GM19239 (cell line): ENCODE results near the gene OR10T2.
"Not testable (repeated sequence)": the region's sequence is repeated elsewhere in the genome, so short reads cannot be mapped to it uniquely, and the experiment has no call there.

Experiments used
- DNase-seq: peaks from one replicate; pipeline ENCODE4 v3.0.0; 2011; ENCODE audit warnings: low spot score; ENCODE audit not compliant: insufficient read length
- FAIRE-seq: peaks from 2 replicates; lab custom pipeline; 2011; peaks lifted over from hg19 to GRCh38; lab: Jason Lieb, UNC

OR10T2 gene

DNA sequence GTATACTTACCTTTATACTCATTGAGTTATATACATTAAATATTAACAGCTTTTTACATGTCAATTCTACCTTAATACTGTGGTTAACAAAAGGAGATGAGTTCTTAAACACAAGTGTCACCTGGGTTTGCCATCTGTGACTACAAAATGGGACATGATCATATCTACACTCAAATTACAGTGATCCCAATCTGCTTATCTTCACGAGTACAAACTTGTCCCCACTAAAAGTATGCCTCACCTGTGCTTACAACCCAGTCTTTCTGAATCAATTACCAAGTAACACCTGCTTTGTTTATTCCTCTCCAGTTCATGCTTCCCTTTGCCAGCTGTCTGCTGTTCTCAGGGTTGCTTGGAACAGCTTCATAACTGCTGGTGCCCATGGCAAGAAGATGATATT lies 36.8 kb downstream of the OR10T2 start:
- FAIRE-seq (no peak), DNase-seq (no peak)

DNA sequence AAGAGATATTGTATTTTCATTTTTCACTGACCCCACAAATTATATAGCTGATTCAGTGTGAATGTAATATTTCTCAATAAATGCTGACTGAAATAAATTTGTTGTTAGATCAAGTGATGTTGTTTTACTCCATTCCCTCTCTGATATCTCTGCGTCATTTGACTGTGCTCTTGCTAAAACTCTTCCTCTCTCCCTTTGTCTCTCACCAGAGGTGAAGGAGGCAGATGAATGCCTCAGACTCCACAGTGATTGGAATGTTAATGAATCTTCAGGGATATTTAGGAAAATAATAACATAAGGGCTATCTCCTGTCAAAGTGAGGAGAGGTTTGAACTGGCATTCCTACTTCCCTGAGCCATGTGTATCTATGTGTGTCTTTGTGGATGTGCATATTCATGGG lies 41.8 kb downstream of the OR10T2 start:
- DNase-seq (no peak), FAIRE-seq (no peak)

DNA sequence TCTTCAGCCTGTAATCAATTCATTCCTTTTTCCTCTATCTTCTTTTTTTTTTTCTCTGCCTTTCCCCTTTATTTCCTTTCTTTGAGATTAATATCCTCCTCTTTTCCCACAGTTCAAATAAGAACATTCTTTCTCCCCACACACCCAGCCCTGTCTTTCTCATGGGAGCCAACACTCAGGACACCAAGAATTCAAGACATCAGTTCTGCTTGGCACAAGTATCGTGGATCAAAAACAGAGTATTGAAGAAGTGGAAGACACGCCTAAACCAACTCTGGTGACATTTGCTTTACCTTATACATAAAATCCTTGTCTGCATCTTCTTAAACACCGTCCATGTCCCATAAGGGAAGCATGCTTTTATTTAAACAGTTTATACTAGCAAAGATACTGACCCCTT lies 42.6 kb downstream of the OR10T2 start:
- FAIRE-seq = no peak

DNA sequence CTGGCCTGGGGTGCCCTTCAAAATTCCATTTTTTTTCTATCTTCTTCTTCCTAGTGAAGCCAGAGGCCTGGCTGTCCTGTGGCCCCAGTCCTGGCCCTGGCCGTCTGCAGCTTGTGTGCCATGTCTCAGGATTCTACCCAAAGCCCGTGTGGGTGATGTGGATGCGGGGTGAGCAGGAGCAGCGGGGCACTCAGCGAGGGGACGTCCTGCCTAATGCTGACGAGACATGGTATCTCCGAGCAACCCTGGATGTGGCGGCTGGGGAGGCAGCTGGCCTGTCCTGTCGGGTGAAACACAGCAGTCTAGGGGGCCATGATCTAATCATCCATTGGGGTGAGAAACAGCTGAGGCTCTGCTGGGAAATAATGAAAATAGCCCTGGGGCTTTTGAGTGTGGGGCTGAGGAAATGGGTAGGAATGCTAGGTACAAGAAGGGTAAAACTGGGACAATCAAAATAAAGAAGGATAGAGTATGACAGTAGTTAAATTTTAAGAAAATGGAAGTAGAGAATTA lies 43.4 kb downstream of the OR10T2 start:
- no peak for FAIRE-seq

More for the DNA sequence above, 42.6 kb downstream of the OR10T2 start:
- no peak for DNase-seq

DNA sequence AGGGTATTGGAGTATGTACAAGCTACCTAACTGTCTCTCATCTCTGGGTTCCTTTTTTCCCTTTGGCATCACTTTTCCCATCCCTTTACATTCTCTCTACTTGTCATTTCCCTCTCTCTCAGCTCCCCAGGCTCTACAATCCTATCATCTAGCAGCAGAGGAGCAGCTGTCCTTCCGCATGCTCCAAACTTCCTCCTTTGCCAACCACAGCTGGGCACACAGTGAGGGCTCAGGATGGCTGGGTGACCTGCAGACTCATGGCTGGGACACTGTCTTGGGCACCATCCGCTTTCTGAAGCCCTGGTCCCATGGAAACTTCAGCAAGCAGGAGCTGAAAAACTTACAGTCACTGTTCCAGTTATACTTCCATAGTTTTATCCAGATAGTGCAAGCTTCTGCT lies 45.0 kb downstream of the OR10T2 start:
- FAIRE-seq (no peak), DNase-seq (no peak)

More for the DNA sequence above, 43.4 kb downstream of the OR10T2 start:
- no peak for DNase-seq

DNA sequence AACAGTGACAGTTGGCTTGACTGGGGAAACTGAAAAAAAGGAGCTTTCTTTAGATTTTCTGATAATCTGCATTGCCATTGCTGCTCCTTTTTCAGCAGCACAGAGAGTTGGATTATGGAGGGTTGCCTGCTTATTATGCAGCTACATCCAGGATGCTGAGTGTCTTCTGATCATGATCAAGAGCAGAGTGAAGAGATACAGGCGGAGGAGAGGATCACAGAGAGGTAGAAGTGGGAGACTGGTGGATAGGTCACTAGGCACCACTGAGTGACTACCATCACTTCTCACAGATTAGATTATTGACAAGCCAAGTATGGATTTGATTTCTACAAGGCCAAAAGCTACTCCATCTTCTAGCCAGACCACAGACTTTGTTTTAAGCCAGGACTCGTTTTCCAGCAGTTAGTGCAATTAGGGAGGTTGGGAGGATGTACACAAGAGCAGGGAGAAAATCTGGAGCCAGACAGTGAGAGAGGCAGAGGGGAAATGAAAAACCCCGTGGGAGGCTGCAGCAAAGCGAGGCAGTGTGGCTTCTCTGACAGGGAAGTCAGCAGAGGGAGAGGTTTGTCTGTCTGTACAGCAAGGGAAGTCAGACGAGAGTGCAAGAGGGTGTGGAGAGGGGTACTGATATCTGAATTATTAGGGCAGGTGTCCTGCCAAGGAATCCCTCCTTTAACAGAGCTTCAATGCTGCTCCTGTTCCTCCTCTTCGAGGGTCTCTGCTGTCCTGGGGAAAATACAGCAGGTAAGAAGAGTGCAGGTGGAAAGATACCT lies 45.8 kb downstream of the OR10T2 start, which contains the start of gene CD1E:
CD1E (plus strand) TSS at position 592 of the 773 bp plus-strand sequence; CDS start at position 687, 95 bp downstream.
- DNase-seq = no peak
- no peak for FAIRE-seq

DNA sequence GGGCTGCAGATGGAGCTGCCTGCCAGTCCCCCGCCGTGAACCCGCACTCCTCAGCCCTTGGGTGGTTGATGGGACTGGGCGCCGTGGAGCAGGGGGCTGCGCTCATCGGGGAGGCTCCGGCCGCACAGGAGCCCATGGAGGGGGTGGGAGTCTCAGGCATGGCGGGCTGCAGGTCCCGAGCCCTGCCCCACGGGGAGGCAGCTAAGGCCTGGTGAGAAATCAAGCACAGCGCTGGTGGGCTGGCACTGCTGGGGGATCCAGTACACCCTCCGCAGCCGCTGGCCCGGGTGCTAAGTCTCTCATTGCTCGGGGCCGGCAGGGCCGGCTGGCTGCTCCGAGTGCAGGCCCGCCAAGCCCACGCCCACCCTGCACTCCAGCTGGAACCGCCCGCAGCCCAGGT lies 50.3 kb downstream of the OR10T2 start:
- not testable (repeated sequence) for DNase-seq, FAIRE-seq
